ENCODE measurements around the gene EVL. TPM values are rescaled to one million over a fixed set of nuclear protein-coding genes. Genes with fewer than 3 reads are reported as not detected.

The EVL gene
- total and polyA plus RNA-seq, 5 donors, result 46.6 to 74.8 (median 71.5) TPM

DNA sequence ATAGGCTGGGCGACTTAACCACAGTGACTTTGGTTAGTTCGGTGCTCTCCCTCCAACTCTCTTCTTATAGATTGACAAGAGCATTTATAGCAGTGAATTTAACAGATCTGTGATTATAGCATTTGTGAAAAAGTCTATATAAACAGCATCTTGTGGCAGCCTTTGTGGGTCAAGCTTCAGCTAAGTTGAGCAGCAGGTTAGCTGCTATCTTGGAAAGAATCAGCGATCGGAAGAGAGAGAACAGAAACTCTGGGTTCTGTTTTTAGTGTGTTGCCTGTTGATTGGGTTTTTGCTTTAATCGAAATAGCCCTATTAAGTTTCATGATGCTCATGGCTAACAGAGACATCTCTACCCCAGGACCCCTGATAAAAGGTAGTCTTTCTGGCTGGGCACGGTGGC lies 20.2 kb downstream of the EVL start:
- DNase-seq, result no peak
- H3K4me1 ChIP-seq (ENCODE audit: control insufficient read depth, insufficient read depth, low read length), result no peaks in the 10 kb centered on the region
- WGBS, result 97% methylated on average over 6 of the region's 6 CpGs
- H3K9me3 ChIP-seq (ENCODE audit: control insufficient read depth, low read length), result no peaks in the 10 kb centered on the region
- ATAC-seq, result no peak
- intact Hi-C loops (cut with DNase I), result no loop called here
- no peak overlapping the region for H3K27ac ChIP-seq (ENCODE audit: low read length)
- no peaks in the 10 kb centered on the region for H3K27me3 ChIP-seq (ENCODE audit: control insufficient read depth, insufficient read depth)
- H3K4me3 ChIP-seq (ENCODE audit: low read length), result no peak overlapping the region

DNA sequence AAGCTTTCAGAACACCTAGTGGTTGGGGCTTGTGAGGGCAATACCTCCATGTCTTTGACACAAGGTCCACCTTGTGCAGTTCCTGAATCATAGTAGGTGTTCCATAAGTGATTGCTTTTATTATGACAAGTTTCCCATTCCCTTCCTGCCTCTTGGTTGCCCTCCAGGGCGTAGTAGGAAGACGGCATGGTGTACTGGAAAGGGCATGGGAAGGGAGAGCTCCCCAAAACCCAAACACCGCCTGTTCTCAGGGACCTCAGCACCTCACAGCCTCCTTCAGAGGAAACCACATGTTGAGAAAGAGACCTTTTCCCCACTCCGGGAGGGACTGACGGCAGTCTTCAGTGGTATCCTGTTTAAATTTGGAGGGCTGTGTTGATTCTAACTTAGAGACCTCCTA lies 21.1 kb downstream of the EVL start:
- ATAC-seq (no peak), DNase-seq (no peak)
- no peaks in the 10 kb centered on the region for H3K4me1 ChIP-seq (ENCODE audit: control insufficient read depth, insufficient read depth, low read length)
- H3K27me3 ChIP-seq (ENCODE audit: control insufficient read depth, insufficient read depth), result no peaks in the 10 kb centered on the region
- H3K4me3 ChIP-seq (ENCODE audit: low read length), result no peak overlapping the region
- no peaks in the 10 kb centered on the region for H3K9me3 ChIP-seq (ENCODE audit: control insufficient read depth, low read length)
- 91% methylated on average over 5 of the region's 5 CpGs for WGBS
- intact Hi-C loops (cut with DNase I), result no loop called here
- no peak overlapping the region for H3K27ac ChIP-seq (ENCODE audit: low read length)

DNA sequence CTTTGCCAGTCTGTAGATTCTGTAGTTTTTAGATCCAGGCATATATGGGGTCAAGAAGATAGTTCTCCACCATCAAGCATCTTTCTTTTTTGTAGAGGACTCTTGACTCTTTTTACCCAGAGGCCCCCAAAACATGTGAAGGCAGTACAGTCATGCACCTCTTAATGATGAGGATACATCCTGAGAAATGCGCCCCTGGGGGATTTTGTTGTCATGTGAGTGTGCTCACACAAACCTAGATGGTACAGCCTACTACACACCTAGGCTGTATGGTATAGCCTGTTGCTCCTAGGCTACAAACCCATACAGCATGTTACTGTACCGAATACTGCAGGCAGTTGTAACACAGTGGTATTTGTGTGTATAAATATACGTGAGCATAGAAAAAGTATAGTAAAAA lies 23.0 kb downstream of the EVL start:
- Histone ChIP-seq H3K27ac (ENCODE audit: low read length) (no peak overlapping the region), H3K4me3 (ENCODE audit: low read length) (no peak overlapping the region), H3K4me1 (ENCODE audit: control insufficient read depth, insufficient read depth, low read length) (no peaks in the 10 kb centered on the region), H3K27me3 (ENCODE audit: control insufficient read depth, insufficient read depth) (no peaks in the 10 kb centered on the region), H3K9me3 (ENCODE audit: control insufficient read depth, low read length) (no peaks in the 10 kb centered on the region)
- WGBS, result 99% methylated on average over 3 of the region's 3 CpGs
- intact Hi-C loops (cut with DNase I), result no loop called here
- ATAC-seq (no peak), DNase-seq (no peak)

DNA sequence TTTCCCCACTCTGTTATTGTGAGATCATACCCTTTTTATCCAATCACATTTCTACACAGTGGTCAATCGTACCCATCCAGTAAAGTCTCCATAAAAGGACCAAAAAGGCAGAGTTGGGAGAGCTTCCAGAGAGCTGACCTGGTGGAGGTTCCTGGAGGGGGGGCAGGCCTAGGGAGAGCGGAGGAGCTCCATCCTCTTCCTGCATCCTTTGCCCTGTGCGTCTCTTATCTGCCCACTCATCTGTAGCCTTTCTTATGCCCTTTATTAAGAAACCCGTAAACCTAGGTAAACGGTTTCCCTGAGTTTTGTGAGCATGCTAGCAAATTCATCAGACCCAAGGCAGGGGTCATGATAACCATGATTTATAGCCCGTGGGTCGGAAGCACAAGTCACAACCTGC lies 26.2 kb downstream of the EVL start:
- no peaks in the 10 kb centered on the region for H3K4me1 ChIP-seq (ENCODE audit: control insufficient read depth, insufficient read depth, low read length)
- no peak overlapping the region for H3K27ac ChIP-seq (ENCODE audit: low read length)
- DNase-seq, result no peak
- no peak overlapping the region for H3K4me3 ChIP-seq (ENCODE audit: low read length)
- 91% methylated on average over 7 of the region's 7 CpGs for WGBS
- ATAC-seq, result no peak
- intact Hi-C loops (cut with DNase I), result no loop called here
- no peaks in the 10 kb centered on the region for H3K27me3 ChIP-seq (ENCODE audit: control insufficient read depth, insufficient read depth)
- H3K9me3 ChIP-seq (ENCODE audit: control insufficient read depth, low read length), result no peaks in the 10 kb centered on the region

DNA sequence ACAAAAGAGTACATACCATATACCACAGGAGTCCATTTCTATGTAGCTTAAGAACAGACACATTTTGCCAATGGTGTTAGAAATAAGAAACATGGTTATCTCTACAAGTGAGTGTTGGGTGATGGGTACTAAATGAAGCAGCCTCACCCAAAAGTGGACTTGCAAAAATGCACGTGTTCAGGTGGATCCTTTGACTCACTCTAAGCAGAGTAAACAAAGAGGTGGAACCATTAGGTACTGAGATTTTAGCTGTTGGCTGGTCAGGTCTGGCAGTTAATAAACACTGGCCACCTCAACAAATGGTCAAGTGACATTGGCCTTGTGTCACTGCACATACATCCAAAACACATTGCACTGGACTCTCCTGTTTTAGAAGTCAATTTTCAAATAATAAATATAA lies 27.6 kb downstream of the EVL start:
- DNase-seq (no peak), ATAC-seq (no peak)
- no peak overlapping the region for H3K4me3 ChIP-seq (ENCODE audit: low read length)
- H3K27ac ChIP-seq (ENCODE audit: low read length), result no peak overlapping the region
- H3K9me3 ChIP-seq (ENCODE audit: control insufficient read depth, low read length), result no peaks in the 10 kb centered on the region
- 52% methylated on average over 1 of the region's 1 CpG for WGBS
- H3K27me3 ChIP-seq (ENCODE audit: control insufficient read depth, insufficient read depth), result no peaks in the 10 kb centered on the region
- H3K4me1 ChIP-seq (ENCODE audit: control insufficient read depth, insufficient read depth, low read length), result no peaks in the 10 kb centered on the region
- intact Hi-C loops (cut with DNase I), result no loop called here

DNA sequence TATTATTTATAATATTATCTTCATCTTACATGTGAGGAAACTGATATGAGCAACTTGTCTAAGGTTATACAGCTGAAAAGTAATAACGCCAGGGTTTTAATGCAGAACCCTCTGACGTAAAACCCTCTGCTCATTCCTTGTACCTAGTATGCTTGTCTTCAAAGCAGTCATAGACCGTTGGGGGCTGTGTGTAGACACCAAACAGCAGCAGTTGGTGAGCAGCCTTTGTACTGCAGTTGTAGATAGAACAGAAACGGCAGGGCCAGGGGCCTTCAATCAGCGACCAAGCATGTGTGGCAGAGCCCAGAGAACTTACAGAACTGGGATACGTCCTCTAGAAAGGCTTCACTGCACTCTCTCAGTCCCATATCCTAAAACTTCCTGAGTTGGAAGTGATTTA lies 28.1 kb downstream of the EVL start:
- ATAC-seq (no peak), DNase-seq (no peak)
- H3K9me3 ChIP-seq (ENCODE audit: control insufficient read depth, low read length), result no peaks in the 10 kb centered on the region
- intact Hi-C loops (cut with DNase I), result no loop called here
- no peaks in the 10 kb centered on the region for H3K4me1 ChIP-seq (ENCODE audit: control insufficient read depth, insufficient read depth, low read length)
- no peak overlapping the region for H3K4me3 ChIP-seq (ENCODE audit: low read length)
- 86% methylated on average over 6 of the region's 6 CpGs for WGBS
- H3K27ac ChIP-seq (ENCODE audit: low read length), result no peak overlapping the region
- no peaks in the 10 kb centered on the region for H3K27me3 ChIP-seq (ENCODE audit: control insufficient read depth, insufficient read depth)

DNA sequence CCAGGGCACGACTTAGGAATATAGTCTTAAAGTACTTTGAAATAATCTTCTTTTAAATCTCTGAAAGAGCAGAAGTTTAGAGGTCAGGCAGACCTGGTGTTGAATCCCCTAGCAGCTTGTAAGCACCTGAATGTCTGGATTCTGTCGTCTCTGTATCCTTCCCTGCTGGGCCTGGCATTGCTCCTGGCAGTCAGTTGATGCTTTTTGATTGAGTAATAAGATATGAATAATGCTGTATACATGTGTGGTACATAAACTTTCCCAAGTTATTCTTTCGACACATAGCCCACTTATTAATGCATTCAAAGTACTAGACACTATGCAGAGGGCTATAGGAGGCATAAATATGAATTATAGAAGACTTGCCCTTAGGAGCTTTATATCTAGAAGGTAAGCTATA lies 31.4 kb downstream of the EVL start:
- Histone ChIP-seq H3K9me3 (ENCODE audit: control insufficient read depth, low read length) (no peaks in the 10 kb centered on the region), H3K27ac (ENCODE audit: low read length) (no peak overlapping the region), H3K4me3 (ENCODE audit: low read length) (no peak overlapping the region), H3K4me1 (ENCODE audit: control insufficient read depth, insufficient read depth, low read length) (no peaks in the 10 kb centered on the region), H3K27me3 (ENCODE audit: control insufficient read depth, insufficient read depth) (no peaks in the 10 kb centered on the region)
- ATAC-seq (no peak), DNase-seq (no peak)
- WGBS, result 90% methylated on average over 3 of the region's 3 CpGs
- intact Hi-C loops (cut with DNase I), result no loop called here

DNA sequence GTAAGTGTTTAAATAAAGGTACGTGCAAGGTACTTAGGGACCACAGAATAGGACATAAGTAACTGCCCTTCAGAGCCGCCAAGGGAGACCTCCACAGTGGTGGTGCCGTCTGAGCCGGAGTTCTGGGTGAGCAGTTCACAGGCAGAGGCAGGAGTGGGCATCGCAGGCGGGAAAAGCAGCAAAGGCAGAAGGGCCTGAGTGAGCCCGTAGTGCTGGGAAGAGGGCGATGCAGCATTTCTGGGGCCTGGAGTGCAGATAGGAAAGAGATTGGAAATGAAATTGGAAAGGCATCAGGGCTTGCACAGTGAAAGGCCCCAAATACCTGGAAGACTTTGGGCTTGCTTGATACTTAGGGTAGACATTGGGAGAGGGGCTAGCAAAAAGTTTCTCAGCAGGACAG lies 32.9 kb downstream of the EVL start:
- ATAC-seq (no peak), DNase-seq (no peak)
- no peak overlapping the region for H3K27ac ChIP-seq (ENCODE audit: low read length)
- H3K27me3 ChIP-seq (ENCODE audit: control insufficient read depth, insufficient read depth), result no peaks in the 10 kb centered on the region
- H3K9me3 ChIP-seq (ENCODE audit: control insufficient read depth, low read length), result no peaks in the 10 kb centered on the region
- WGBS, result 88% methylated on average over 8 of the region's 8 CpGs
- H3K4me1 ChIP-seq (ENCODE audit: control insufficient read depth, insufficient read depth, low read length), result peaks cover 4% of the 10 kb centered on the region
- intact Hi-C loops (cut with DNase I), result no loop called here
- H3K4me3 ChIP-seq (ENCODE audit: low read length), result no peak overlapping the region

DNA sequence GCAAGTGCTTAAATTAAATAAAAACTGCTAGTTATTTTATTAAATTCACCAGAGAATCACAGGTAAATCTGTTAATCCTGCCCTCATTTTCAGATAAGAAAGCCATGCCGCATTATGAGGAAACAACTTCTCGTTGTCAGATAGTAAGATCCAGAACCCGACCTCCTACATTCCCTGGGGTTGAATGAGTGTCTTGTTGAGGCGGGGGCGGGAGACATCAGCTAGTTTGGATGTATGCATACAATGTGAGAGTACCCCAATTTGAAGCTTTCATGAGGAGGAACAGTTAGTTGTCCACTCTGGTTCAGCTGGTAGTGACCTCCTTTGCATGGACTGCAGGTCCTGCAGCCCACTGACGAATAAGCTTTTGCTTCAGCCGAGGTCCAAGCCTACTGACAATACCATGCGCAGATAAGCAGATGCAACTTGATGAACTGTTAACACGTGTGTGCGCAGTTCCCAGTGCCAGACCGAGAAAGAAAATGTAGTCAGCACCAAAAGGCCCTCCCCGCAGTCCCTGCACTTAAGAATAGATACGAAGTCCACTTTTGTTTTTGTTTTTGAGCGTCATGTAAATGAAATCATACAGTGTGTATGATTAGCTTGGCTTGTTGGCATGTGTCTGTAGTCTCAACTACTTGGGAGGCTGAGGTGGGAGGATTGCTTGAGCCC lies 34.9 kb downstream of the EVL start:
- no peaks in the 10 kb centered on the region for H3K9me3 ChIP-seq (ENCODE audit: control insufficient read depth, low read length)
- WGBS, result 67% methylated on average over 14 of the region's 14 CpGs
- no peak overlapping the region for H3K4me3 ChIP-seq (ENCODE audit: low read length)
- intact Hi-C loops (cut with DNase I), result loop anchor here in 1 of 4 donors (10.0 kb wide), 2 partner anchors 45 to 95 kb away; no protein-coding TSS in a partner anchor
- H3K27ac ChIP-seq (ENCODE audit: low read length), result no peak overlapping the region
- ATAC-seq, result no peak
- no peaks in the 10 kb centered on the region for H3K27me3 ChIP-seq (ENCODE audit: control insufficient read depth, insufficient read depth)
- DNase-seq, result no peak
- H3K4me1 ChIP-seq (ENCODE audit: control insufficient read depth, insufficient read depth, low read length), result peaks cover 13% of the 10 kb centered on the region

DNA sequence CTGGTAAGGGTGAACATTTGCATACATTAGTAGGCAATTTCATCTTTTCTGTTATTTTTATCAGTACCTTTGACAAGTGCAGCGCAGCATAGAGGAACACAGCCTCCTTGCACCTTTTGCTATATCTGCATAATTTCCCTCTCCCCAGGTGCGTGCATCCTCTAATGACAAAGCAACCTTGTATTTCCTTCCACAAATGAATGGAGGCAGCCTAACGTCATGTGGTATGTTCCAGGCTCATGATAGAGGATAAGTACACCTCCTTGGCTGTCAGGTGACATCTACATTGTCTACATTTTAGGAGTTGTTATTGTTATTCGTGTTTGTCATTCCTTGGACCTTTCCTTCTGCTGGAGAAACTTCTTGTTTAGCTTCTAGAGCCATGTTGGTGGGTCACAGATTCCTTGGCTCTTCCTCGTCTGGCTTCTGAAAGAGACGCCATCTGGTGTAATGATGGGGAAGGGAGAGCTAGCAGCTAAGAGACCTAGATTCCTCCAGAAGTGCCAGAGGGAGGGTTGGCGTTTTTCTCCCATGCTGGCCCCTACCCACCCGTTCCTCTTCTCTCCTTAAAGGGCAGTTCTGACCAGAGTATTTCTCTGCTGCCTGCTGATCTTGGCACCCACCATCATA lies 37.0 kb downstream of the EVL start:
- H3K4me3 ChIP-seq (ENCODE audit: low read length), result no peak overlapping the region
- intact Hi-C loops (cut with DNase I), result loop anchor here in 1 of 4 donors (10.0 kb wide), 2 partner anchors 47 to 93 kb away; no protein-coding TSS in a partner anchor
- no peaks in the 10 kb centered on the region for H3K27me3 ChIP-seq (ENCODE audit: control insufficient read depth, insufficient read depth)
- H3K27ac ChIP-seq (ENCODE audit: low read length), result peak overlapping the region; percentile 20
- 76% methylated on average over 8 of the region's 8 CpGs for WGBS
- ATAC-seq (no peak), DNase-seq (no peak)
- H3K9me3 ChIP-seq (ENCODE audit: control insufficient read depth, low read length), result no peaks in the 10 kb centered on the region
- peaks cover 29% of the 10 kb centered on the region for H3K4me1 ChIP-seq (ENCODE audit: control insufficient read depth, insufficient read depth, low read length)

DNA sequence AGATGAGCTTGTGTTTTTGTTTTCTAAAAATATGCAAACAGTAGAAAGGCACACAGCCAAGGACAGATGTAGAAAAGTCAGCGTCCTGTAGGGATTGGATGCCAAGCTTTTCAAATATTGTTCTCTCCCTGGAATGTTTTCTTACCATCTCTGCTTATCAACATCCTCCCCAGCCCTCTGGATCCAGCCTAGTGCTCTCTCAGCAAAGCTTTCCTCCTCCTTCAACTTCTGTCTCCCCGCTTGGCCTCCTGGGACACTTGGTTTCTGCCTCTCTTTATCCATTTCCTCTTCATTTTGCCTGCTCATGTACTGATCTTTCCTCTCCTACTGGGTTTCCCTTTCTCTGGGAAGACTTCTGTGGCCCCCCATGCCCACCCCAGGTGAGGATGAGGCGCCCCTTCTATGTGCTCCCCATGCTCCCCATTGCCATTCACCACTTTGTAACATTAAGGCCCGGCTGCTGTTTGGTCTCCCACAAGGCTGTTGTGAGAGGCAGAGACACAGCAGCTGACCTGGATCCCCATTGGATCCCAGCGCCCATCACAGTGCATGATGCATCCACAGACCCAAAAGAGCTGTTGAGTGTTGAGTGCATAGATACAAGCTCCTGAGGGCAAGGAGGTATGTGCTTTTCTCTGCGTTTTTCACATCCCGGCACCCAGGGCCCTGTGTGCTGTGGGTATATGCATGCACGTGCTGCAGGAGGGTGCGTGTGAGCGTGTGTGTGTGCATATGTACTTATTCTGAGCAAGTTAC lies 38.2 kb downstream of the EVL start:
- 59% methylated on average over 10 of the region's 10 CpGs for WGBS
- Histone ChIP-seq H3K27ac (ENCODE audit: low read length) (peak overlapping the region; percentile 89), H3K9me3 (ENCODE audit: control insufficient read depth, low read length) (no peaks in the 10 kb centered on the region), H3K27me3 (ENCODE audit: control insufficient read depth, insufficient read depth) (no peaks in the 10 kb centered on the region), H3K4me1 (ENCODE audit: control insufficient read depth, insufficient read depth, low read length) (peaks cover 29% of the 10 kb centered on the region), H3K4me3 (ENCODE audit: low read length) (no peak overlapping the region)
- intact Hi-C loops (cut with DNase I), result loop anchor here in 1 of 4 donors (10.0 kb wide), 2 partner anchors 49 to 91 kb away; no protein-coding TSS in a partner anchor
- ATAC-seq, result peak; percentile 71 to 82
- DNase-seq, result peak in 1 of 3 donors; percentile 80

Data from right cardiac atrium (tissue), 5 donors.